ENCODE data around the gene FRY. TPM values are rescaled to one million over a fixed set of nuclear protein-coding genes. Genes with fewer than 3 reads are reported as not detected.

Gene FRY
- total and polyA plus RNA-seq, 2 of the 13 experiments (the other 11 are each of a cell fraction or from before 2014, with no cell fraction given) = 8.2 to 13.1 TPM

- TF ChIP-seq ZBTB40 (IDR thresholded peaks at IDR 0.05) (no peak), ZBTB40 (CRISPR knock-in tag; IDR thresholded peaks at IDR 0.05) (peak; percentile 29; the same call in 1 of the 2 replicates), DMAP1 (CRISPR knock-in tag; IDR thresholded peaks at IDR 0.05) (peak; percentile 90), SMARCE1 (IDR thresholded peaks at IDR 0.05; ENCODE audit: borderline replicate concordance) (no peak), TCF12 (IDR thresholded peaks at IDR 0.05) (no peak), TCF12 (CRISPR knock-in tag; IDR thresholded peaks at IDR 0.05) (no peak), ZNF331 (CRISPR knock-in tag; IDR thresholded peaks at IDR 0.05) (peak; percentile 94), SCMH1 (CRISPR knock-in tag; IDR thresholded peaks at IDR 0.05; ENCODE audit: borderline replicate concordance) (no peak), ZNF225 (CRISPR knock-in tag; IDR thresholded peaks at IDR 0.05) (no peak), MXI1 (IDR thresholded peaks at IDR 0.05; ENCODE audit: borderline replicate concordance, low read depth, low read length) (peak; percentile 43; the same call in 1 of the 3 replicates), ESRRA (CRISPR knock-in tag; IDR thresholded peaks at IDR 0.05; ENCODE audit: low read depth) (peak; percentile 50; the same call in 1 of the 2 replicates), ZBTB21 (CRISPR knock-in tag; IDR thresholded peaks at IDR 0.05) (0 out of 2 replicates have a peak, but pooled peaks have one; percentile 57), FOXA3 (CRISPR knock-in tag; IDR thresholded peaks at IDR 0.05) (peak; percentile 89), NKX3-1 (CRISPR knock-in tag; IDR thresholded peaks at IDR 0.05) (peak; percentile 66; the same call in 1 of the 2 replicates), TEAD2 (CRISPR knock-in tag; IDR thresholded peaks at IDR 0.05) (peak; percentile 88; the same call in 1 of the 2 replicates), NFIC (IDR thresholded peaks at IDR 0.05; ENCODE audit: low read length) (peak; percentile 88), GATAD2A (CRISPR knock-in tag; IDR thresholded peaks at IDR 0.05) (peak; percentile 100)
- TF ChIP-seq, protein P1, sequence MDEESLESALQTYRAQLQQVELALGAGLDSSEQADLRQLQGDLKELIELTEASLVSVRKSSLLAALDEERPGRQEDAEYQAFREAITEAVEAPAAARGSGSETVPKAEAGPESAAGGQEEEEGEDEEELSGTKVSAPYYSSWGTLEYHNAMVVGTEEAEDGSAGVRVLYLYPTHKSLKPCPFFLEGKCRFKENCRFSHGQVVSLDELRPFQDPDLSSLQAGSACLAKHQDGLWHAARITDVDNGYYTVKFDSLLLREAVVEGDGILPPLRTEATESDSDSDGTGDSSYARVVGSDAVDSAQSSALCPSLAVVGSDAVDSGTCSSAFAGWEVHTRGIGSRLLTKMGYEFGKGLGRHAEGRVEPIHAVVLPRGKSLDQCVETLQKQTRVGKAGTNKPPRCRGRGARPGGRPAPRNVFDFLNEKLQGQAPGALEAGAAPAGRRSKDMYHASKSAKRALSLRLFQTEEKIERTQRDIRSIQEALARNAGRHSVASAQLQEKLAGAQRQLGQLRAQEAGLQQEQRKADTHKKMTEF (CRISPR knock-in tag; IDR thresholded peaks at IDR 0.05) = peak; percentile 85
Observed at GRCh38 chr13:32142956-32143375, 111.4 kb downstream of the FRY start (continued).

All from HepG2 (cell line).